Inflammatory macrophage treated with lipopolysaccharide for 4 hours (primary cell): ENCODE data around the gene MAPKAPK3.

ENCODE experiments used
- DNase-seq: peaks from one replicate; pipeline ENCODE4 v3.0.0-alpha.2; 2020

Gene MAPKAPK3

GRCh38 chr3:50617096-50617791, at the start of gene MAPKAPK3:
Gene MAPKAPK3 (plus strand): TSS chr3:50617151. CDS start chr3:50617566, 415 bp downstream.
- DNase-seq = peak; percentile 40

GRCh38 chr3:50567386-50568167, 49.4 kb upstream of the MAPKAPK3 start, which contains the start of gene C3orf18:
Gene C3orf18 (minus strand): TSS chr3:50567747. CDS start chr3:50565699, 2,048 bp downstream.
- DNase-seq = peak; percentile 95

GRCh38 chr3:50568947-50569749, 47.8 kb upstream of the MAPKAPK3 start, which contains the start of gene HEMK1:
Gene HEMK1 (plus strand): TSS chr3:50569522. CDS start chr3:50571105, 1,583 bp downstream.
- peak; percentile 98 for DNase-seq

GRCh38 chr3:50570508-50571279, 46.3 kb upstream of the MAPKAPK3 start:
- no peak for DNase-seq

- DNase-seq = no peak
Measured at GRCh38 chr3:50571486-50571885, 45.5 kb upstream of the MAPKAPK3 start.

- DNase-seq = peak; percentile 74
Measured at GRCh38 chr3:50572158-50572557, 44.8 kb upstream of the MAPKAPK3 start.

GRCh38 chr3:50572801-50573371, 44.1 kb upstream of the MAPKAPK3 start:
- peak; percentile 38 for DNase-seq

- DNase-seq = no peak
Measured at GRCh38 chr3:50573566-50574443, 43.1 kb upstream of the MAPKAPK3 start.

GRCh38 chr3:50574444-50574831, 42.5 kb upstream of the MAPKAPK3 start:
- DNase-seq = no peak

- peak; percentile 25 for DNase-seq
Measured at GRCh38 chr3:50575372-50575771, 41.6 kb upstream of the MAPKAPK3 start.

GRCh38 chr3:50577348-50577747, 39.6 kb upstream of the MAPKAPK3 start:
- no peak for DNase-seq

GRCh38 chr3:50580683-50581458, 36.1 kb upstream of the MAPKAPK3 start:
- DNase-seq = no peak

- DNase-seq = no peak
Measured at GRCh38 chr3:50581459-50581842, 35.5 kb upstream of the MAPKAPK3 start.

- no peak for DNase-seq
Measured at GRCh38 chr3:50582083-50582482, 34.9 kb upstream of the MAPKAPK3 start.

- no peak for DNase-seq
Measured at GRCh38 chr3:50583897-50584296, 33.1 kb upstream of the MAPKAPK3 start.

- peak; percentile 28 for DNase-seq
Measured at GRCh38 chr3:50584391-50584790, 32.6 kb upstream of the MAPKAPK3 start.

- DNase-seq = no peak
Measured at GRCh38 chr3:50585919-50586762, 30.8 kb upstream of the MAPKAPK3 start.

- DNase-seq = no peak
Measured at GRCh38 chr3:50586763-50587070, 30.2 kb upstream of the MAPKAPK3 start.

GRCh38 chr3:50587373-50587772, 29.6 kb upstream of the MAPKAPK3 start:
- no peak for DNase-seq
